Activated CD8-positive, alpha-beta memory T cell treated with anti-CD3 and anti-CD28 coated beads for 24 hours (primary cell): ENCODE measurements around the gene DRD4.
"Not testable (repeated sequence)": the region's sequence is repeated elsewhere in the genome, so short reads cannot be mapped to it uniquely, and the experiment has no call there.

Experiments used
- DNase-seq: peaks from one replicate; pipeline ENCODE4 v3.0.0-alpha.2; 2020

The DRD4 gene

DNA sequence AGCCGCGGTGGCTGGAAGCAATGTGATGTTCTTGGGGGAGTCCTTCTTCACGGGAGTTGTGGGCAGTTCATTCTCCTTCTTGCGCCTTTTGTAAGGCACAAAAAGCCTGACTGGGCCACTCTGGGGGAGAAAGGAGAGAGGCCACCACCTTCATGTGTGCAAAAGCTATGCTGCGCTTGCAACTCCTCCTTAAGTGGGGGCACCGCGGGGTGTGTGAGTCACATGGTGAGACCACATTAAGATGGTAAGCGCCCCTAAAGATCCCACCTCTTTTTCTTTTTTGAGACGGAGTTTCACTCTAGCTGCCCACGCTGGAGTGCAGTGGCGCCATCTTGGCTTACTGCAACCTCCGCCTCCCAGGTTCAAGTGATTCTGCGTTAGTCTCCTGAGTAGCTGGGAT is 43.9 kb downstream of the DRD4 start:
- DNase-seq, result peak; percentile 74

DNA sequence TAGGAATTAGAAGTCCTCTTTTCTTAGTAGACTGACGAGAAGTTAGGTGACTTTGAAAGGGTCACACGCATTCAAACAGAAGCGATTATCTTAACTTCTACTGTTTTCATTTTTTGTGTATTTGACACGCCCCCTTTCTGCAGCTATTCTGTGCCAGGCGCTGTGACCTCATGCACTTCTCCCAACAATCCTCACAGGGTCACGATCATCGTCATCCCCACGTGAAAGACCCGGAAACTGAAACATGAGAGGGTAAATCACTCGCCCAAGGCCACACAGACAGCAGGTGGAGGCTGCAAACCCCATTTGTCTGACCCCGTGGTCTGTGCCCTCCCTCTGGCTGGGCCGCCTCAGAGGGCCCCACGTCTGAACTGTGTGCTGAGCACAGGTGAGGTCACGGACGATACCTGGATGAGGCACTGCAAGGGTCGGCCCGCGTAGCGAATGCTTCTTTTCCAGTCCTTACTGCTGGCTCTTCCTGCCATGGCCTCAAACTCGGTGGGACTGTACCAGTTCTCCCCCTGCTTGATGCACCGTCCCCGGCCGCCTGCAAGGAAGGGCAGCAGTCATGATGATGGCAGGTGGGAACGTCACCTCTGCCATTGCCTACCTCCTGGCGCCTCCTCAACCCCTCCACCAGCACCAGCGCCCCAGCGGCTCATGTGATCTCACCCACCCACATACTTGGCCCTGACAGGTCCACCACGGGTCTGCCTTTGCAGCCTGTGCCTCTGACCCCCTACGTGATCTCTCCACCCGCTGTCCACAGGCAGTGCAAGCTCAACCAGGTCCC is 49.6 kb downstream of the DRD4 start:
- no peak for DNase-seq

GRCh38 chr11:687751-688150 is 50.7 kb downstream of the DRD4 start:
- DNase-seq, result no peak

GRCh38 chr11:688681-689080 is 51.6 kb downstream of the DRD4 start:
- DNase-seq, result no peak

DNA sequence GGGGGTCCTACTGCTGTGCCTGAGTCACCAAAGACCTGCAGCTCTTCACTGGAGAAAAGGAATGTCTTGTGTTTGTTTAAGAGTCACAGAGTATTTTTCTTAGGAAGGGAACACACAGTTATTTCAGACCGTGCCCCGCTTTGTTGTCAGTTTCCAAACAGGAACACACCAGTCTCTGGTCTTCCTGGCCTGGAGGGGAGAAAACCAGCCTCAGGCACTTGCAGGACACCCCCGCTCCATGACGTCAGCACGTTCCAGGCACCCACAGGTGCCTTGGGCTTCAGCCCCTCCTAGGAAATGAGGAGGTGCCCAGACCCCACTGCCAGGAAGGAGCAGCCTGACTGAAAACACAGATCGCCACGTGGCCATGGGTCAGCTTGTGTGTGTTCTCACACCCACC is 52.6 kb downstream of the DRD4 start:
- no peak for DNase-seq

- not testable (repeated sequence) for DNase-seq
Observed at GRCh38 chr11:690244-690643, 53.2 kb downstream of the DRD4 start.
